Stimulated activated CD8-positive, alpha-beta memory T cell treated with anti-CD3 and anti-CD28 coated beads, Interleukin-12 subunit alpha, Interleukin-12 subunit beta, amount 100 ng/mL, for 1 hour (primary cell): ENCODE measurements around the gene MRPL51.
A peak's percentile ranks its signal among the peaks of the same experiment; 100 is the strongest.
"Not testable (repeated sequence)": the region's sequence is repeated elsewhere in the genome, so short reads cannot be mapped to it uniquely, and the experiment has no call there.

Experiments
- DNase-seq: peaks from one replicate; pipeline ENCODE4 v3.0.0-alpha.2; 2020; ENCODE audit warnings: low read depth

Gene MRPL51

GRCh38 chr12:6488240-6488639, 4.8 kb downstream of the MRPL51 start:
- DNase-seq = no peak

GRCh38 chr12:6478416-6478815, 14.6 kb downstream of the MRPL51 start:
- no peak for DNase-seq

DNA sequence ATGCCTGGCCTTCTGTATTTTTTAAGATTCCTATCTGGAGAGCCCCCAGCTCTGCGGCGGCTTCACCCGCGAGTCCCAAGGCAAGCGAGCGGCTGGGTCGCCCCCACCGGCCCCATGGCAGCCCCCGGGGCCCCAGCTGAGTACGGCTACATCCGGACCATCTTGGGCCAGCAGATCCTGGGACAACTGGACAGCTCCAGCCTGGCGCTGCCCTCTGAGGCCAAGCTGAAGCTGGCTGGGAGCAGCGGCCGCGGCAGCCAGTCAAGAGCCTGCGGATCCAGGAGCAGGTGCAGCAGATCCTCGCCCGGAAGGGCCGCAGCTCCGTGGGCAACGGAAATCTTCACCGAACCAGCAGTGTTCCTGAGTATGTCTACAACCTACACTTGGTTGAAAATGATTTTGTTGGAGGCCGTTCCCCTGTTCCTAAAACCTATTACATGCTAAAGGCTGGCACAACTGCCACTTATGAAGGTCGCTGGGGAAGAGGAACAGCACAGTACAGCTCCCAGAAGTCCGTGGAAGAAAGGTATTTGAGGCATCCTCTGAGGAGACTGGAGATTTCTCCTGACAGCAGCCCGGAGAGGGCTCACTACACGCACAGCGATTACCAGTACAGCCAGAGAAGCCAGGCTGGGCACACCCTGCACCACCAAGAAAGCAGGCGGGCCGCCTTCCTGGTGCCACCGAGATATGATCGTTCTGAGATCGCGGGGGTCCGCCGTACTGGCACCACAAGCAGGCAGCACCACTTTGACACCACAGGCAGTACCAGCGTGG, 15.3 kb downstream of the MRPL51 start:
- DNase-seq = not testable (repeated sequence)

GRCh38 chr12:6476489-6476888, 16.6 kb downstream of the MRPL51 start:
- no peak for DNase-seq

- DNase-seq = not testable (repeated sequence)
Measured at GRCh38 chr12:6475233-6475975, 17.7 kb downstream of the MRPL51 start.

- no peak for DNase-seq
Measured at GRCh38 chr12:6472491-6472890, 20.6 kb downstream of the MRPL51 start.

- no peak for DNase-seq
Measured at GRCh38 chr12:6471989-6472360, 21.1 kb downstream of the MRPL51 start.

DNA sequence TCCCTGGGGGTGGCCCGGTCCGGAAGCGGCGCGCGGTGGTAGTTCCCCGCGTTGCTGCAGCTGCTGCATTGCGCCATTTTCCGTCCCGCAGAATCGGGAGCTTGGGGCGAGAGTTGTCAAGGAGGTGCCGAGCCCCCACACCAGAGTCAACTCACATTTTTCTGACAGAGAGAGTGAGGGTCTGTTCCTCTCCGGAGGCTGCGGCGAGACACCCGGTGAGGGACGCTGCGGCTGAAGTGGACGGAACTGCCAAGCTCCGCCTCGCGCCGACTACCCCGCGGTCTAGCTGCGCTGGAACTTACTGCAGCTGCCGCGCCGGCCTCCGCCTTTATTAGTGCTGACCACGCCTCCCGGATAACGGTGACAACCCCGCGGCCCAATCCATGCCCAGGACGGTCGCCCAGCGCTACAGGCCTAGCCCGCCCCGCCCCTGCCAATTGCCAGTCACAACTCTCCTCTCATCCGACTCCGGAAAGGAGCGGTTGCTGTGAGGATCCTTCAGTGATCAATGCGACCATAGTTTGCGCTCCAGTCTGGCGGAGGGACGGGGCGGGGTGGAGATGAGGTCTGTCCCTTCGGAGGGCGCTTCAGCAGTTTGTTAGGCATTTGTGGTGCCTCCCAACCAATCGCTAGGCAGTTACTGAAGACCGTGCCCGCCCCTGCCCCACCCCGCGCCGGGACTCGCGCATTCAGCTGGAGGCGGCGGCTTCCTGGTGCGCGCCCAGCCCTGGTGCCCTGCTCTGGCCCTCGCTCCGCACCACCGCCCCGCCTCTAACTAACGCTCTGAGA, 22.5 kb downstream of the MRPL51 start, which contains the start of gene VAMP1:
VAMP1 (minus strand) TSS at position 303 of the 789 bp plus-strand sequence; CDS start at position 157, 146 bp downstream.
- DNase-seq = peak; percentile 94

GRCh38 chr12:6469609-6470374, 23.3 kb downstream of the MRPL51 start:
- no peak for DNase-seq

DNA sequence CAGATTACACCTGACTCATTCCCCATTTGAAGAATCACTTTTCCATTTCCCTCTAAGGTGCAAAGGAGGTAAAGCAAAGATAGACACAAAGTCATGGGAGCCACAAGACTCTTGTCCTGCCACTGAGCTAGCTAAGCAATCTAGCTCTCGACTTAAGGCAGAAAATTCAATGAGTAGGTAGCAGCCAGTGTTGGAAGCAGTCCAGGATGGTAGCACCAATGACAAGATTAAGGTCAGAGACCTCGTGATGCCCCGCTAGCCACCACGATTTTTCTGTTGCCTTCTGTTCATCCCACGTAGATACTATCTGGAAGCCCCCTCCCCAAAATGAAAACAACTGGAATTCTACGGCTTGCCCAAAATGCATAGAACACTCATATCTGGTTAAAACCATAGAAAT, 24.0 kb downstream of the MRPL51 start:
- DNase-seq = no peak

DNA sequence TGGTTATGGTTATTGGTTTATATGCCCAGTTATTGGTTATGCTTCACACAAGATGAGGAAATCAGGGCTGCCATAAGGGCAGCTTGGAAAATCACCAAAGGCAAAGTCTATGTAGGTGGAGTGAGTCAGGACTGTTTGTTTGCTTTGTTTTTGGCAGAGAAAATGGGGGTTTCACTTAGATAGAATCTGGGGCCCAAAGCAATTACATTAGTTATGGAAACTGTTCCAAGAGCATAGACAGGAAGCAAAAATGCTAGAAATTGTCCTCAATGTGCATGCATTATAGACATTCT, 24.8 kb downstream of the MRPL51 start:
- DNase-seq = no peak

GRCh38 chr12:6467571-6468282, 25.3 kb downstream of the MRPL51 start:
- not testable (repeated sequence) for DNase-seq

DNA sequence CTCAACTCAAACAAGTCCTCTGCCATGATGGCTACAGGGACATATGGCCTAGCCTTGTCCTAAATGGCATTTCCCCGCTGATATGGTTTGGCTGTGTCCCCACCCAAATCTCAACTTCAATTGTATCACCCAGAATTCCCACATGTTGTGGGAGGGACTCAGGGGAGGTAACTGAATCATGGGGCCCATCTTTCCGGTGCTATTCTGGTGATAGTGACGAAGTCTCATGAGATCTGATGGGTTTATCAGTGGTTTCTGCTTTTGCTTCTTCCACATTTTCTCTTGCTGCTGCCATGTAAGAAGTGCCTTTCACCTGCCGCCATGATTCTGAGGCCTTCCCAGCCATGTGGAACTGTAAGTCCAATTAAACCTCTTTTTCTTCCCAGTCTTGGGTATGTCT, 26.3 kb downstream of the MRPL51 start:
- DNase-seq = not testable (repeated sequence)

DNA sequence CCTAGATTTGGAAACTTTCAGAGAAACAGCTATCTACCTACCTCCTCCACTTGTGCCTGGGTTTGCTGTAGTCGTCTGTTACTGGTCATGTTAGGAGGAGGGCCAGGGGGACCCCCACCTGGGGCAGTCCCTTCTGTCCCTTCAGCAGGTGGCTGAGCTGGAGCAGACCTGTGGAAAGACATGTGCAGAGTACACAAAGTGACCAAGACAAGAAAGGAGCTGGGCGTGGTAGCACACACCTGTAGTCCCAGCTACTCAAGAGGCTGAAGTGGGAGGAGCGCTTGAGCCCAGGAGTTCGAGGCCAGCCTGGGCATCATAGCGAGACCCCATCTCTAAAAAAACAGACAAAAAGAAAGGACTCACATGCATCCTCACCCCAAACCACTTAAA, 26.9 kb downstream of the MRPL51 start:
- no peak for DNase-seq

GRCh38 chr12:6465467-6466183, 27.4 kb downstream of the MRPL51 start:
- DNase-seq = no peak

- no peak for DNase-seq
Measured at GRCh38 chr12:6464531-6464930, 28.5 kb downstream of the MRPL51 start.

- DNase-seq = no peak
Measured at GRCh38 chr12:6463858-6464257, 29.2 kb downstream of the MRPL51 start.

GRCh38 chr12:6463216-6463615, 29.8 kb downstream of the MRPL51 start:
- no peak for DNase-seq

GRCh38 chr12:6462234-6462995, 30.6 kb downstream of the MRPL51 start:
- no peak for DNase-seq
